GM23338 (cell line): ENCODE results near the gene GPATCH2.

ENCODE experiments used
- CREB1 ChIP-seq: fragments of 250-450 bp; sonication (Bioruptor Pico); IDR thresholded peaks from 2 replicates; pipeline ENCODE4 v1.5.0; 2020; ENCODE audit warnings: low read depth, mild to moderate bottlenecking, moderate library complexity
- CTCF ChIP-seq, 2 experiments: fragments of 200-600 bp in 1 of 2; sonication (generic) in 1 of 2; conservative IDR thresholded peaks; 2 replicates each; pipeline versions ENCODE4 v1.5.1 to v1.6.1; 2016 to 2017; ENCODE audit warnings: antibody characterized with exemption in 2 of 2, low read depth in 2 of 2, mild to moderate bottlenecking in 2 of 2, moderate library complexity in 1 of 2
- EZH2 ChIP-seq: fragments of 200-600 bp; sonication (generic); IDR thresholded peaks from one replicate; pipeline ENCODE4 v1.8.0; 2017; ENCODE audit warnings: antibody characterized with exemption, mild to moderate bottlenecking, low read depth; ENCODE audit not compliant: unreplicated experiment
- EZH2phosphoT487 ChIP-seq: fragments of 200-600 bp; sonication (generic); IDR thresholded peaks from one replicate; pipeline ENCODE4 v1.8.1; 2018; ENCODE audit warnings: antibody characterized with exemption; ENCODE audit not compliant: unreplicated experiment
- JUNB ChIP-seq: IDR thresholded peaks from one replicate; pipeline ENCODE4 v1.6.1; 2016; ENCODE audit warnings: antibody characterized with exemption; ENCODE audit not compliant: unreplicated experiment
- NANOG ChIP-seq: IDR thresholded peaks from 2 replicates; pipeline ENCODE4 v1.6.1; 2016; ENCODE audit warnings: antibody characterized with exemption, borderline replicate concordance
- POLR2AphosphoS5 ChIP-seq: IDR thresholded peaks from 2 replicates; pipeline ENCODE4 v1.6.1; 2016; ENCODE audit warnings: antibody characterized with exemption, low read depth
- REST ChIP-seq: IDR thresholded peaks from one replicate; pipeline ENCODE4 v1.6.1; 2018; ENCODE audit warnings: antibody characterized with exemption; ENCODE audit not compliant: unreplicated experiment
- STAT1 ChIP-seq: IDR thresholded peaks from one replicate; pipeline ENCODE4 v1.6.1; 2016; ENCODE audit warnings: antibody characterized with exemption; ENCODE audit not compliant: unreplicated experiment
- ZNF114 ChIP-seq: fragments of 250-450 bp; sonication (Bioruptor Pico); IDR thresholded peaks from 2 replicates; pipeline ENCODE4 v1.5.0; 2020; ENCODE audit warnings: mild to moderate bottlenecking, moderate library complexity
- ZNF331 ChIP-seq: fragments of 250-450 bp; sonication (Bioruptor Pico); IDR thresholded peaks from 2 replicates; pipeline ENCODE4 v1.5.0; 2020; ENCODE audit warnings: low read depth, mild to moderate bottlenecking, moderate library complexity
- ZNF462 ChIP-seq: fragments of 250-450 bp; sonication (Bioruptor Pico); IDR thresholded peaks from 2 replicates; pipeline ENCODE4 v1.5.0; 2020; ENCODE audit warnings: mild to moderate bottlenecking, moderate library complexity

GRCh38 chr1:217542837-217543236 lies 88.1 kb downstream of the GPATCH2 start:
- TF ChIP-seq CTCF (conservative IDR thresholded peaks at IDR 0.05; ENCODE audit: low read depth in 2 of 2) = no peak
- no peak for TF ChIP-seq EZH2
- TF ChIP-seq EZH2phosphoT487 = no peak
- TF ChIP-seq POLR2AphosphoS5 = no peak
- TF ChIP-seq REST = no peak
- no peak for TF ChIP-seq NANOG
- TF ChIP-seq CREB1 = no peak
- no peak for TF ChIP-seq STAT1
- no peak for TF ChIP-seq JUNB
- no peak for TF ChIP-seq ZNF114 (CRISPR knock-in tag)
- TF ChIP-seq ZNF462 (CRISPR knock-in tag) = no peak
- TF ChIP-seq ZNF331 (CRISPR knock-in tag) = no peak
